Peyer's patch (tissue), 4 donors: ENCODE results near the gene SH3D21.

Experiments
- POLR2A ChIP-seq, 2 donors: fragments of 450-650 bp; IDR thresholded peaks; one replicate each; pipeline ENCODE4 v1.5.1; 2017; ENCODE audit warnings: antibody characterized with exemption in 2 of 2, mild to moderate bottlenecking in 2 of 2, moderate library complexity in 2 of 2
- TF ChIP-seq, protein P1 (sequence below), 6 experiments: fragments of 450-650 bp in 4 of 6; fragments of 200-600 bp in 2 of 6; sonication (generic) in 1 of 6; IDR thresholded peaks; one replicate each; pipeline ENCODE4 v1.5.1; 2017 to 2019; ENCODE audit warnings: antibody characterized with exemption in 6 of 6, mild to moderate bottlenecking in 3 of 6, moderate library complexity in 1 of 6

DNA sequence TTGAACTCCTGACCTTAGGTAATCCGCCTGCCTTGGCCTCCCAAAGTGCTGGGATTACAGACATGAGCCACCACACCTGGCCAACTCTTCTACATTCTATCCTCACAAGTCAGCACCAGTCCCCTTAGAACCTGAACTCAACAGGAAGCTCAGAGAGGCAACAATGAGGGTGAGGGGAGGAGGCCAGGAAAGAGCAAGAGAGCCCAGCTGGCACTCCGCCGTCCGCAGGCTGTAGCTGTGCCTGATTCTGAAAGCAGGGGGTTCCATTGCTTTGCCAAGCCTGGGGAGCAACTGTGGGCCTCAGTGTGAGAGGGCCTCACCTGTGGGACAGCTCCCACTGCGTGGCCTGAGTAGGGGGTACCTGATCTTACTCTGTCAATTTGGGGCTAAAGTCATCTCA is 60.9 kb downstream of the SH3D21 start:
- TF ChIP-seq, protein P1, sequence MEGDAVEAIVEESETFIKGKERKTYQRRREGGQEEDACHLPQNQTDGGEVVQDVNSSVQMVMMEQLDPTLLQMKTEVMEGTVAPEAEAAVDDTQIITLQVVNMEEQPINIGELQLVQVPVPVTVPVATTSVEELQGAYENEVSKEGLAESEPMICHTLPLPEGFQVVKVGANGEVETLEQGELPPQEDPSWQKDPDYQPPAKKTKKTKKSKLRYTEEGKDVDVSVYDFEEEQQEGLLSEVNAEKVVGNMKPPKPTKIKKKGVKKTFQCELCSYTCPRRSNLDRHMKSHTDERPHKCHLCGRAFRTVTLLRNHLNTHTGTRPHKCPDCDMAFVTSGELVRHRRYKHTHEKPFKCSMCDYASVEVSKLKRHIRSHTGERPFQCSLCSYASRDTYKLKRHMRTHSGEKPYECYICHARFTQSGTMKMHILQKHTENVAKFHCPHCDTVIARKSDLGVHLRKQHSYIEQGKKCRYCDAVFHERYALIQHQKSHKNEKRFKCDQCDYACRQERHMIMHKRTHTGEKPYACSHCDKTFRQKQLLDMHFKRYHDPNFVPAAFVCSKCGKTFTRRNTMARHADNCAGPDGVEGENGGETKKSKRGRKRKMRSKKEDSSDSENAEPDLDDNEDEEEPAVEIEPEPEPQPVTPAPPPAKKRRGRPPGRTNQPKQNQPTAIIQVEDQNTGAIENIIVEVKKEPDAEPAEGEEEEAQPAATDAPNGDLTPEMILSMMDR (IDR thresholded peaks at IDR 0.05), result no peak
- no peak for TF ChIP-seq POLR2A (IDR thresholded peaks at IDR 0.05)
